ENCODE measurements around the gene SPC24. TPM values are rescaled to one million over a fixed set of nuclear protein-coding genes. Genes with fewer than 3 reads are reported as not detected.

SPC24 gene
- total RNA-seq (2014; rRNA removed; shearing (Covaris generic)) = 66.8 and 67.0 TPM in 2 replicates

- Histone ChIP-seq H3K27me3 (ENCODE audit: control insufficient read depth, insufficient read depth, low read length) (no peaks in the 10 kb centered on the region), H3K36me3 (replicated peaks; ENCODE audit: control insufficient read depth, insufficient read depth, low read length) (peaks cover 1% of the 10 kb centered on the region; the same call in 1 of the 2 replicates), H3K4me3 (ENCODE audit: insufficient read depth, low read depth, low read length) (peak within 1 kb of the TSS; percentile 99)
- peak; percentile 100 for DNase-seq
Observed at GRCh38 chr19:11155373-11156120, at the start of gene SPC24. Gene SPC24, minus strand, starts transcription at chr19:11155782. Its CDS starts 6 bp downstream, at chr19:11155776.

- Histone ChIP-seq H3K4me3 (ENCODE audit: insufficient read depth, low read depth, low read length) (no peak overlapping the region), H3K27me3 (ENCODE audit: control insufficient read depth, insufficient read depth, low read length) (no peaks in the 10 kb centered on the region), H3K36me3 (replicated peaks; ENCODE audit: control insufficient read depth, insufficient read depth, low read length) (no peaks in the 10 kb centered on the region; the same call in none of the 2 replicates)
- peak; percentile 20 for DNase-seq
Observed at GRCh38 chr19:11204943-11205349, 49.4 kb upstream of the SPC24 start.

GRCh38 chr19:11204076-11204602 is 48.6 kb upstream of the SPC24 start:
- H3K4me3 ChIP-seq (ENCODE audit: insufficient read depth, low read depth, low read length) = no peak overlapping the region

GRCh38 chr19:11203194-11204075 is 47.9 kb upstream of the SPC24 start:
- H3K36me3 ChIP-seq (replicated peaks; ENCODE audit: control insufficient read depth, insufficient read depth, low read length) = peaks cover 2% of the 10 kb centered on the region
- H3K27me3 ChIP-seq (ENCODE audit: control insufficient read depth, insufficient read depth, low read length) = no peaks in the 10 kb centered on the region
- no peak overlapping the region for H3K4me3 ChIP-seq (ENCODE audit: insufficient read depth, low read depth, low read length)
- DNase-seq = peak; percentile 98

More at GRCh38 chr19:11204076-11204602, 48.6 kb upstream of the SPC24 start:
- Histone ChIP-seq H3K36me3 (replicated peaks; ENCODE audit: control insufficient read depth, insufficient read depth, low read length) (peaks cover 2% of the 10 kb centered on the region), H3K27me3 (ENCODE audit: control insufficient read depth, insufficient read depth, low read length) (no peaks in the 10 kb centered on the region)
- DNase-seq = no peak

GRCh38 chr19:11202488-11203193 is 47.1 kb upstream of the SPC24 start:
- Histone ChIP-seq H3K36me3 (replicated peaks; ENCODE audit: control insufficient read depth, insufficient read depth, low read length) (peaks cover 2% of the 10 kb centered on the region), H3K4me3 (ENCODE audit: insufficient read depth, low read depth, low read length) (no peak overlapping the region), H3K27me3 (ENCODE audit: control insufficient read depth, insufficient read depth, low read length) (no peaks in the 10 kb centered on the region)
- no peak for DNase-seq

GRCh38 chr19:11201791-11202190 is 46.2 kb upstream of the SPC24 start:
- Histone ChIP-seq H3K27me3 (ENCODE audit: control insufficient read depth, insufficient read depth, low read length) (no peaks in the 10 kb centered on the region), H3K36me3 (replicated peaks; ENCODE audit: control insufficient read depth, insufficient read depth, low read length) (peaks cover 2% of the 10 kb centered on the region), H3K4me3 (ENCODE audit: insufficient read depth, low read depth, low read length) (no peak overlapping the region)
- no peak for DNase-seq

GRCh38 chr19:11200931-11201330 is 45.3 kb upstream of the SPC24 start:
- peaks cover 2% of the 10 kb centered on the region for H3K36me3 ChIP-seq (replicated peaks; ENCODE audit: control insufficient read depth, insufficient read depth, low read length)
- H3K27me3 ChIP-seq (ENCODE audit: control insufficient read depth, insufficient read depth, low read length) = no peaks in the 10 kb centered on the region
- no peak overlapping the region for H3K4me3 ChIP-seq (ENCODE audit: insufficient read depth, low read depth, low read length)
- DNase-seq = no peak

- Histone ChIP-seq H3K27me3 (ENCODE audit: control insufficient read depth, insufficient read depth, low read length) (no peaks in the 10 kb centered on the region), H3K4me3 (ENCODE audit: insufficient read depth, low read depth, low read length) (no peak overlapping the region), H3K36me3 (replicated peaks; ENCODE audit: control insufficient read depth, insufficient read depth, low read length) (peaks cover 2% of the 10 kb centered on the region)
- no peak for DNase-seq
Observed at GRCh38 chr19:11200015-11200574, 44.5 kb upstream of the SPC24 start.

- DNase-seq = no peak
Observed at GRCh38 chr19:11199517-11199916, 43.9 kb upstream of the SPC24 start.

GRCh38 chr19:11198769-11199424 is 43.3 kb upstream of the SPC24 start:
- Histone ChIP-seq H3K4me3 (ENCODE audit: insufficient read depth, low read depth, low read length) (no peak overlapping the region), H3K36me3 (replicated peaks; ENCODE audit: control insufficient read depth, insufficient read depth, low read length) (peaks cover 2% of the 10 kb centered on the region), H3K27me3 (ENCODE audit: control insufficient read depth, insufficient read depth, low read length) (no peaks in the 10 kb centered on the region)
- no peak for DNase-seq

More at GRCh38 chr19:11199517-11199916, 43.9 kb upstream of the SPC24 start:
- Histone ChIP-seq H3K27me3 (ENCODE audit: control insufficient read depth, insufficient read depth, low read length) (no peaks in the 10 kb centered on the region), H3K36me3 (replicated peaks; ENCODE audit: control insufficient read depth, insufficient read depth, low read length) (peaks cover 2% of the 10 kb centered on the region), H3K4me3 (ENCODE audit: insufficient read depth, low read depth, low read length) (no peak overlapping the region)

- Histone ChIP-seq H3K27me3 (ENCODE audit: control insufficient read depth, insufficient read depth, low read length) (no peaks in the 10 kb centered on the region), H3K4me3 (ENCODE audit: insufficient read depth, low read depth, low read length) (peak overlapping the region; percentile 89; the same call in 1 of the 2 replicates), H3K36me3 (replicated peaks; ENCODE audit: control insufficient read depth, insufficient read depth, low read length) (peaks cover 2% of the 10 kb centered on the region)
- no peak for DNase-seq
Observed at GRCh38 chr19:11198175-11198534, 42.6 kb upstream of the SPC24 start.

GRCh38 chr19:11197291-11198174 is 42.0 kb upstream of the SPC24 start, which contains the start of gene KANK2:
Gene KANK2, minus strand, starts transcription at chr19:11197545. Its CDS starts 3,034 bp downstream, at chr19:11194511.
- Histone ChIP-seq H3K4me3 (ENCODE audit: insufficient read depth, low read depth, low read length) (peak within 1 kb of the TSS; percentile 89), H3K36me3 (replicated peaks; ENCODE audit: control insufficient read depth, insufficient read depth, low read length) (peaks cover 2% of the 10 kb centered on the region), H3K27me3 (ENCODE audit: control insufficient read depth, insufficient read depth, low read length) (no peaks in the 10 kb centered on the region)
- DNase-seq = peak; percentile 100
